Activated T-helper 1 cell treated with anti-CD3 and anti-CD28 coated beads, Interleukin-12 subunit alpha, Interleukin-12 subunit beta, Interleukin-2, Interleukin-4 antibody, amounts not matched to agents 30 ng/mL and 10 ng/mL and 1 ng/mL, durations not matched to agents 14 hours and 24 hours and 36 hours (primary cell): Measurements from ENCODE around the gene STOM. TPM values are rescaled to one million over a fixed set of nuclear protein-coding genes. Genes with fewer than 3 reads are reported as not detected.
"Not testable (repeated sequence)": the region's sequence is repeated elsewhere in the genome, so short reads cannot be mapped to it uniquely, and the experiment has no call there.

Source experiments
- DNase-seq: peaks from one replicate; pipeline ENCODE4 v3.0.0; 2021; ENCODE audit warnings: low spot score
- H3K27ac Mint-ChIP-seq: one replicate; pipeline ENCODE4 v1.8.0; 2021; ENCODE audit warnings: mild to moderate bottlenecking, mixed read lengths
- H3K27me3 Mint-ChIP-seq: one replicate; pipeline ENCODE4 v1.8.0; 2022; ENCODE audit warnings: mild to moderate bottlenecking, moderate library complexity, mixed read lengths; ENCODE audit not compliant: insufficient read depth
- H3K36me3 Mint-ChIP-seq: one replicate; pipeline ENCODE4 v1.8.0; 2021; ENCODE audit warnings: low read depth, mixed read lengths
- H3K4me1 Mint-ChIP-seq: one replicate; pipeline ENCODE4 v1.8.0; 2021; ENCODE audit warnings: low read depth, mixed read lengths
- H3K4me3 Mint-ChIP-seq: one replicate; pipeline ENCODE4 v1.8.0; 2021; ENCODE audit warnings: mild to moderate bottlenecking, moderate library complexity, mixed read lengths
- H3K9me3 Mint-ChIP-seq: one replicate; pipeline ENCODE4 v1.8.0; 2021; ENCODE audit warnings: mixed read lengths
- intact Hi-C: fragments of 100-400 bp; cut with micrococcal nuclease; formaldehyde crosslinking; loops from one replicate; pipeline ENCODE4 v1.15.1; 2024
- total RNA-seq: library from RNA; stranded (reverse); gene quantifications from 2 replicates; pipeline ENCODE4 v1.2.3, GENCODE V29; 2022

STOM gene
- total RNA-seq, 1 donor from 2014 or later: 51.7 TPM

DNA sequence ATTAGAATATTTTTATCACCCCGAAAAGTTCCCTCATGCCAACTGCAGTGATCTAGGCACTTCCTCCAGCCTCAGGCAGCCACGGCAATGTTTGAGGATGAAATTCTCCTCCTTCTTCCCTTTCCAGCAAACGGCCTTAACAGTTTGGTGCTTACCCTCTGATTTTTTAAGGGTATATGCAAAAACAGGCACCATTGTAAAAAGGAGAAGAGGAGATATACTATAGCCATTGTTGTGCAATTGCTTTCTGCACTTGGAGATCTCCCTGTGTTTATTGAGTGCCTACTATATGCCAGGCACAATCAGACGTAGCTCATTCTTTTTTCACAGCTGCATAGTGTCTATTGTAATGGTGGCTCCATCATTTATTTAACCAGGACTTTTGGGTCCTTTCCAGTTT lies 72.7 kb downstream of the STOM start:
- peaks cover 15% of the 10 kb centered on the region for H3K4me1 Mint-ChIP-seq
- peaks cover 18% of the 10 kb centered on the region for H3K27me3 Mint-ChIP-seq
- no peaks in the 10 kb centered on the region for H3K36me3 Mint-ChIP-seq
- no peak overlapping the region for H3K27ac Mint-ChIP-seq
- H3K9me3 Mint-ChIP-seq: no peaks in the 10 kb centered on the region
- DNase-seq: no peak
- intact Hi-C loops: no loop called here
- H3K4me3 Mint-ChIP-seq: no peak overlapping the region

DNA sequence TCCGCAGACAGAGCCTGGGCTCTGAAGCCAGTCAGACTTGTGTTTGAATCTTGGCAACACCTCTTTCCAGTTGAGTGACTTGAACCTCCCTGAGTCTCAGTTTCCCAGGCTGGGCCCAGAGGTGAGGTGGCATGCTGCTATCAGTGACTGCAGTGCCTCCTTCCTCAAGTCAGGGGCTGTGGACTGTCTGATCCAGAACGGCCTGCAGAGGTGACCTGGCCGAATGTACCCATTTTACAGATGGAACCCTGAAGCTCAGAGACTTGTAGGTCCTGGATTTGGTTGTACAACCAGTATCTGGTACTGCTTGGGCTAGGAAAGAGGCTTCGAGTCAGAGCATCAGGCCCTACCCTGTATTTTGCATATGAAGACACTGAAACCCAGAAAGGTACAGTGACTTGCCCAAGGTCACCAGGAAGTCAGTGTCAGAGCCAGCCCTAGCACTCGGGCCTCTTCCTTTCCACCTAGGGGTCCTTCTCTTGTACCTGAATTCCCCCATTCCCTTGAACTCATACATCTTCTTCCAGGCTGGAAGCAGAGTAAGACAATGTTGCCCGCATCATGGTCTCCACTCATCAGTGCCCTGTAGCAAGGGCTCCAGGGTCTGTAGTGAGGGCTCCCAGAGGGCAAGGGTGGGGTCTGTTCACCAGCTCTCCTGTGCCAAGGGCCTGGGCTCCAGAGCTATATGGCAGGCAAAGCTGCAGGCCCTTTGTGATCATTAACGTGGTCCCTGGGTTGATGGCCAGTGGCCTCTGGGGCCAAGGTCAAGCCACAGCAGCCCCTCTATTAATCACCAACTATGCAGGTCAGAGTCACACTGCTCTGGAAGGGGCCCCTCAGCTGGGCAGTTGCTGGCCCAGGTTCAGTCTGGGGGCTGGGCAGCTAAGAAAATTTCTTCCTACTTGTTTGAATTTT lies 73.6 kb downstream of the STOM start:
- Mint-ChIP-seq H3K4me3 (no peak overlapping the region), H3K4me1 (peaks cover 15% of the 10 kb centered on the region), H3K9me3 (no peaks in the 10 kb centered on the region), H3K36me3 (no peaks in the 10 kb centered on the region), H3K27me3 (peaks cover 18% of the 10 kb centered on the region), H3K27ac (no peak overlapping the region)
- intact Hi-C loops: no loop called here
- no peak for DNase-seq

DNA sequence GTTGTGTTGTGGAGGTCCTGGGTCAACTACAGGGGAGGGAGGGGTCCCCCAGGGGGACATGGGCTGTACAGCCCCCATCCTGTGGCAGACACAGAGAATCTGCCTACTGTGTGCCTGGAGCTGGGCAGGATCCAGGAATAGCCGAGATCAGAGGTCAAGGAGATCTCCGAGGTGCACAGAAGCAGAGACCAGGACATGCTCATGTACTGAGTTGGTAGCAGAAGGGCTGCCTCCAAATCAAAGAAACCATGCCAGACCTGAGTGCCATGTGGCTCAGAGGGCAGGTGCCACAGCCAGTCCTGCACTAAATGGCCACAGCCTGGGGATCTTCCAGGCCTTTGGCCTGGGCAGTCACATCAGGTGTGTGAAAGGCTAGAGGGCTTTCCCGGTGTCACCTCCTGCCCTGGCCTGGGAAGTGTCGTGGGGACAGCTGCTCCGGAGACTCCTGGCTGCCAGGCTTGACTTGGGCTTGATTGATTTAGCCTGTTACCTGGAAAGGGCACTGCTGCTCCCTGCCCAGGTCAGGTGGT lies 74.3 kb downstream of the STOM start:
- no peak overlapping the region for H3K4me3 Mint-ChIP-seq
- peaks cover 15% of the 10 kb centered on the region for H3K4me1 Mint-ChIP-seq
- intact Hi-C loops: no loop called here
- H3K27me3 Mint-ChIP-seq: peaks cover 18% of the 10 kb centered on the region
- no peak for DNase-seq
- no peaks in the 10 kb centered on the region for H3K9me3 Mint-ChIP-seq
- H3K36me3 Mint-ChIP-seq: no peaks in the 10 kb centered on the region
- H3K27ac Mint-ChIP-seq: no peak overlapping the region

DNA sequence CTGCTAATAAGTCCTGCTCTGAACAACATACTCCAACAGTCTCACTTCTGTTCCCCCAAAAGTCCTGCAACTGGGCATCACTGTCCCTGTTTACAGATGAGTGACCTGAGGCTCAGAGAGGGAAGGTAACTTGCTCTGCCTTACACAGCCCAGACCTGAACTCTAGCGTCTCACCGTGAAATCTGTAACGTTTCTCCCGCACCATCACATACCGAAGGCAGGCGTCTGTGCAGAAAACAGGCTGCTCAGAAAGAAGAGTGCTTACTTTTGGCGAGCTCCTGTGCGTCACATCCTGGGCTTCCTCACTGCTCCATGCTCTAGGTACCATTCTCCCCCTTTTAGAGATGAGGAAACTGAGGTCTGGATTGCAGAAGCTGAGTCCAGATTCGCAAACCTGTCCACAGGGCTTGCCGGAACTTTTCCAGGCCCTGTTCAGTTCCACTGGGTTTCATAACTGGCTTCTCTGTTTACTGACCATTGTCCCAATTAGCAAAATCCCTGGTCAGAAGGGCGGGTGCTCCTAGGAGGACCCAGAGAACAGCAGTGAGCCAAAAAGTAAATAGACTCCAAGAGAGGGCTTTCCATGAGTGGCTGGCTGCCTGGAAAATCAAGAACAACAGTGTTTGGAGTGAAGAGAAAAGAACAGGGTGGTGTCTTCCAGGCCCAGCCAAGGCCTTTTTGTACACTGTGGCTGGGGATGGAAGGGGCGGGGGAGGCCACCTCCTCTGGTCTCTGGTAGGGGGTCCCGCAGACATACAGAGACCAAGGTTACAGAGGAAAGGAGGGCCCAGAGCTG lies 75.0 kb downstream of the STOM start:
- DNase-seq: no peak
- intact Hi-C loops: no loop called here
- Mint-ChIP-seq H3K27ac (no peak overlapping the region), H3K4me1 (peaks cover 9% of the 10 kb centered on the region), H3K4me3 (no peak overlapping the region), H3K9me3 (no peaks in the 10 kb centered on the region), H3K36me3 (no peaks in the 10 kb centered on the region), H3K27me3 (peaks cover 11% of the 10 kb centered on the region)

DNA sequence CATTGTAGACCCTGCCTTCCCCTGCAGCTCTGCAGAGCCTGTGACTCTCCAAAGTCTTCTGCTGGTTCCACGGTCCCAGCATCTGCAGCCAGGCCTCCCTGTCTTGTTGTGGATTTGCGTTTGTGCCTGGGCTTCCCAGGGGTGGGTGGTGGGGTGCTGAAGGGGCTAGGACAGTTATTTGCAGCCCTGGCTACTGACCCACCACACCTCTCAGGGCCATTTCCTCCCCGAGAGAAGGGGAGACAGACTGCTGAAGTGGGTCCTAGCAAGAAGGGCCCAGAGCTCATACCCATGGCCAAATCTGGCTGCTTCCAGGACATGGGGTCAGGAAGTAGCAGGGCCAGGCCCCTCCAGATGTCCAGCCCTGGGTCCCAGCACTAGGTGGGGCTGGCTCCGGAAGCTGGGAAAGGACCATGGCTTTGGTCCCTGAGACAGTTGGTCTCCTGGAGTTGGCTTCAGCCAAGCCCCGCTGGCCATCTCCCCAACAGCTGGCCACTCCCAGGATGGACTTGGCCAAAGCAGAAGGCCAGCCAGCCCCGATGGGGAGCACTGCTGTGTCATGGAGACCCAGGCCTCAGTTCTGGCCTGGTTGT lies 75.8 kb downstream of the STOM start:
- no peak overlapping the region for H3K4me3 Mint-ChIP-seq
- intact Hi-C loops: no loop called here
- H3K9me3 Mint-ChIP-seq: no peaks in the 10 kb centered on the region
- no peaks in the 10 kb centered on the region for H3K36me3 Mint-ChIP-seq
- no peak overlapping the region for H3K27ac Mint-ChIP-seq
- peaks cover 9% of the 10 kb centered on the region for H3K27me3 Mint-ChIP-seq
- DNase-seq: no peak
- peaks cover 6% of the 10 kb centered on the region for H3K4me1 Mint-ChIP-seq

DNA sequence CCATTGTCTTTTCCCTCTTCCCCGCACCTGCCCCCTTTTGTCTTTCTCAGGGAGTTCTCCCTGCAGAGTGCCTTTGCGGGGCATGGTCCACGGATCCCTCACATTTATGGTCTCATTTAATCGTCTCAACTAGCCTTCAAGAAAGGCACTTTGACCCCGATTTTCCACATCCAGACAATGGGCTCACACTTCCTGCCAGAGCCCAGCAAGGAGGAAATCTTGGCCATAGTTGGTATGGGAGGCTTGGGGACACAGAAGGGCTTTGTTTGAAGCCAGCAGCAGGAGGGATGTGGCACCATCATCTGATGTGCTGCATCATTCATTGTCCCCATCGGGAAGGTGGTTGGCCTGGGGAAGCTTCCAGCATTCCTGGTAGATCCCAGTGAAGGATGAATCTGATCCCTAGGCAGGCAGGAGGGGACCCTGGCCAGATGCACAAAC lies 77.2 kb downstream of the STOM start:
- Mint-ChIP-seq H3K4me3 (no peak overlapping the region), H3K27ac (no peak overlapping the region), H3K9me3 (no peaks in the 10 kb centered on the region), H3K36me3 (no peaks in the 10 kb centered on the region), H3K4me1 (peaks cover 8% of the 10 kb centered on the region), H3K27me3 (peaks cover 4% of the 10 kb centered on the region)
- intact Hi-C loops: no loop called here
- DNase-seq: no peak

DNA sequence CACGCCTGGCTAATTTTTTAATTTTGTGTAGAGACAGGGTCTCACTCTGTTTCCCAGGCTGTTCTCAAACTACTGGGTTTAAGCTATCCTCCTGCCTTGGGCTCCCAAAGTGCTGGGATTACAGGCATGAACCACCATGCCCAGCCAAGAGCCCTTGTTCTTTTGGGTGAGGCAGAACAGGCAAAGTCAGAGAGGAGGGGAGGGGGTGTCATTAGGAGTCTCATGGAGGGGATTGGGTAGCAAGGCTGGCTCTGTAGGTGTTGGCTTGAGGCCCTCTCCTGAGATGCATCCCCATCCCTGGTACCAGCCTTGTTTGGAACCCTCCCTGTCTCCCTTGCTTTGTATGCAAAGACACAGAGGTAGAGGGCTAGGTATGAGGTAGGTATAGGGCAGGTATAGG lies 78.0 kb downstream of the STOM start:
- H3K36me3 Mint-ChIP-seq: no peaks in the 10 kb centered on the region
- H3K27ac Mint-ChIP-seq: no peak overlapping the region
- H3K9me3 Mint-ChIP-seq: no peaks in the 10 kb centered on the region
- H3K4me3 Mint-ChIP-seq: no peak overlapping the region
- no peak for DNase-seq
- H3K27me3 Mint-ChIP-seq: peaks cover 4% of the 10 kb centered on the region
- H3K4me1 Mint-ChIP-seq: peaks cover 13% of the 10 kb centered on the region
- intact Hi-C loops: no loop called here

DNA sequence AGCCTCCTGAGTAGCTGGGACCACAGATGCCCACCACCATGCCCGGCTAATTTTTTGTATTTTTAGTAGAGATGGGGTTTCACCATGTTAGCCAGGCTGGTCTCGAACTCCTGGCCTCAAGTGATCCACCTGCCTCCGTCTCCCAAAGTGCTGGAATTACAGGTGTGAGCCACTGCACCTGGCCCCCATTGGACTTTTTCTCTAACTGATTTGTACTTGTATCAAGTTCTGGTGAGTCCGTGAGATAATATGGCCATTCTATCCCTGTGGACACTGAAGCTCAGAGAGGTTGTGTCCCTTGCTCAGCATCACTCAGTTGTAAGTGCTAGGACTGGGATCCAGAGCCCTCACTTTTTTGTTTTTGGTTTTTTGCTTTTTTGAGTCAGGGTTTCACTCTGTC lies 78.5 kb downstream of the STOM start:
- H3K36me3 Mint-ChIP-seq, H3K9me3 Mint-ChIP-seq, H3K27ac Mint-ChIP-seq, intact Hi-C loops, H3K27me3 Mint-ChIP-seq, DNase-seq, H3K4me3 Mint-ChIP-seq: not testable (repeated sequence)
- H3K4me1 Mint-ChIP-seq: peaks cover 18% of the 10 kb centered on the region

DNA sequence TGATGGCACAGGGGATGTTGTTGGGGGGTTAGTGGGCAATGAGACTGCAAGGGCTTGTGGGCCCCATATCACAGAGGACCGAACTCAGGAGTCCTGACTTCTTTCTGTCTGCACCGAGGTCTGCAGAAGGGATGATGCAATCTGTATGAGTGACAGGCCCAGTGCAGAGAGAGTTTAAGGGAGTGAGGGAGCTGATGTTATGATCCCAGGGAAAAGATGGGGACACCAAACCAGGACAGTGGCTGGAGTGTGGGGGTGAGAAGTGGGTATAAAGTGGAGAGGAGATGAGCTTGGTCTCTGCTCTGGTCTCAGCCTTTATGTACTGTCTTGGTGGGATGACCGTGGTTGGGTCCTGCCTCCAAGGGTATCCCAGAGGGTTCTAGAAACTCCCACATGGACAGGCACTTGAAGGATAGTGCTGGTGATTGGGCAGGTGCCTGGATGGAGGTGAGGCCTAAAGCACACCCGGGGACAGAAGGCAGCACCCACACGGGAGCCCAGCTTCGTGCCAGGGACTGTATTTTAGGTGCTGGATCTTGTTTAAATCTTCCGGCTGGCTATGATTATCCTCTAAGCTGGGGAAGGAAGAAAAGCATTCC lies 80.2 kb downstream of the STOM start:
- DNase-seq: no peak
- no peak overlapping the region for H3K4me3 Mint-ChIP-seq
- no peaks in the 10 kb centered on the region for H3K9me3 Mint-ChIP-seq
- H3K36me3 Mint-ChIP-seq: peaks cover 3% of the 10 kb centered on the region
- intact Hi-C loops: no loop called here
- H3K4me1 Mint-ChIP-seq: peaks cover 25% of the 10 kb centered on the region
- no peaks in the 10 kb centered on the region for H3K27me3 Mint-ChIP-seq
- H3K27ac Mint-ChIP-seq: no peak overlapping the region

DNA sequence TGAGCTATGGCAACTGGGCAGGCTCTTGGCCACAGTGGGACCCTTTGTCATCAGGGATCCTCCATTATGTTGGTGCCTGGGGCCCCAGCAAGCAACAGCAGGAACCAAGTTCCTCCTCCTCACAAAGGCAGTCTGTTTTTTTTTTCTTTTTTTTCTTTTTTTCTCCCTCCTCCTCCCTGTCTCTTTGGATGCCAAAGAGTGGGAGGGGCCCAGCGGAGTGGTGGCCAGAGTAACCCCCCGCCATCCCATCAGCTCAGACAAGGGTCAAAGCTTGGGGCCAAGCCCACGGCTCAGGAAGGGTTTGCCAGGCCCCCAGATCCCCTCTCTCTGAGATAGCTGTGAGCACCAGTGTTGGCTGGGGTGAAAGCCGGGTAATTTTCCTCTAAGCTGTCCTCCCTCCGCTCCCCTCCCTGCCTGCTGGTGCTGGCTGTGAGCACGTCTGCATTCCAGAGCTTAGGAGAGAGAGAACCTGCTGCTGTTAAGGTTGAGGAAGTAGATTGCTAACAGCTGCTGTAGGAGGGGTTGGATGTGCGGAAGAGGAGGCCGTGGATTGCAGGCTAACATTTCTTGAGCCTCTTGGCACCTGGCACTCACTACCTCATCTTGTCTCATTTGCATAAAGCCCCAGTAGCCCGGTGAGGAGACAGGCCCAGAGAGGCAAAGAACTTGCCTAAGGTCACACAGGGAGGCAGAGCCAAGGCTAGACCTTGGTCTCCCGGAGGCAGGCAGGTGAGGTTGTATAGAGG lies 80.9 kb downstream of the STOM start:
- DNase-seq: no peak
- H3K27me3 Mint-ChIP-seq: no peaks in the 10 kb centered on the region
- no peak overlapping the region for H3K27ac Mint-ChIP-seq
- intact Hi-C loops: no loop called here
- H3K4me3 Mint-ChIP-seq: no peak overlapping the region
- H3K9me3 Mint-ChIP-seq: no peaks in the 10 kb centered on the region
- H3K36me3 Mint-ChIP-seq: peaks cover 3% of the 10 kb centered on the region
- peaks cover 25% of the 10 kb centered on the region for H3K4me1 Mint-ChIP-seq
